Measurements from ENCODE around the gene MCCD1. TPM values are rescaled to one million over a fixed set of nuclear protein-coding genes. Genes with fewer than 3 reads are reported as not detected.

MCCD1 gene
- total and polyA plus RNA-seq, 2 of the 13 experiments (the other 11 are each of a cell fraction or from before 2014, with no cell fraction given): 0.15 TPM; not detected in 1

DNA sequence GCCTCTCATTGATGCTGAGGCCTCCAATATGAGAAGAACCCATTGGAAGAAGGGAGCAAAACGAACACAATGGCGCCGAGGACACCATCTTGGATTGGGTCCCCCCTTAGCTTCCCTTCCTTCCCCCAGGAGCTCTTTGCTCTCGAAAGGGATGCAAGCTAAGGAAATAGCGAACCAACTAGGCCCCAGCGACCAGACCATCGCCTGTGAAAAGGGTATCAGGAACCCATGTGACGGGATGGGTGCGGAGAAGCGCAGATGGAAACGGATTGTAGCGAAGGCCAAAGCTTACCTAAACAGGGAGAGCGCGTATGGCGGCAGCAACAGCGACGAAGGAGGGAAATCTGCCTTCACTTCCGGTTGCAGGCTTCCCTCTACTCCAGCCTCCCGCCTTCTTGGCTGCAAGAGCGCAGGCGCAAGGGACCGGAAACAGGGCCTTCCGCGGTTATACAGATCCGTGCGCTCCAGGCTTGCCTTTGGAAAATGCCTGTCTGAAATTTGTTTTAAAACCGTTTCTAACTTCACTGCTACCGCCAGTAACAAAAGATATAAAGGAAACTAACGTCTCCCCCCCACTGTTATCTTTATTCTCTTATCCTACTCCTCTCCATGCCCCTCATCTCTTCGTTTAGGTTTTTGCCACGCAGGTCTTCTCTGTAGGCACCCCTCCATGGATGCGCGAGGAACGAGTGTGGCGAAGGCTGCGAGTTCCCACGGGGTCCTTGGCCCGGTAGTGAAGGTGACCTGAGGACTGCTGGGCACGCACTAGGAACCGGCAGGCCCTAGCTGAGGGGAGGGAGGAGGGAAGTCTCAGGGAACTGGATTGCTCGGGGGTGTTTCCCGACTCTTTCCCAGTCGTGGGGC, 13.1 kb downstream of the MCCD1 start, which contains the start of gene DDX39B (continued):
- TF ChIP-seq, protein P1, sequence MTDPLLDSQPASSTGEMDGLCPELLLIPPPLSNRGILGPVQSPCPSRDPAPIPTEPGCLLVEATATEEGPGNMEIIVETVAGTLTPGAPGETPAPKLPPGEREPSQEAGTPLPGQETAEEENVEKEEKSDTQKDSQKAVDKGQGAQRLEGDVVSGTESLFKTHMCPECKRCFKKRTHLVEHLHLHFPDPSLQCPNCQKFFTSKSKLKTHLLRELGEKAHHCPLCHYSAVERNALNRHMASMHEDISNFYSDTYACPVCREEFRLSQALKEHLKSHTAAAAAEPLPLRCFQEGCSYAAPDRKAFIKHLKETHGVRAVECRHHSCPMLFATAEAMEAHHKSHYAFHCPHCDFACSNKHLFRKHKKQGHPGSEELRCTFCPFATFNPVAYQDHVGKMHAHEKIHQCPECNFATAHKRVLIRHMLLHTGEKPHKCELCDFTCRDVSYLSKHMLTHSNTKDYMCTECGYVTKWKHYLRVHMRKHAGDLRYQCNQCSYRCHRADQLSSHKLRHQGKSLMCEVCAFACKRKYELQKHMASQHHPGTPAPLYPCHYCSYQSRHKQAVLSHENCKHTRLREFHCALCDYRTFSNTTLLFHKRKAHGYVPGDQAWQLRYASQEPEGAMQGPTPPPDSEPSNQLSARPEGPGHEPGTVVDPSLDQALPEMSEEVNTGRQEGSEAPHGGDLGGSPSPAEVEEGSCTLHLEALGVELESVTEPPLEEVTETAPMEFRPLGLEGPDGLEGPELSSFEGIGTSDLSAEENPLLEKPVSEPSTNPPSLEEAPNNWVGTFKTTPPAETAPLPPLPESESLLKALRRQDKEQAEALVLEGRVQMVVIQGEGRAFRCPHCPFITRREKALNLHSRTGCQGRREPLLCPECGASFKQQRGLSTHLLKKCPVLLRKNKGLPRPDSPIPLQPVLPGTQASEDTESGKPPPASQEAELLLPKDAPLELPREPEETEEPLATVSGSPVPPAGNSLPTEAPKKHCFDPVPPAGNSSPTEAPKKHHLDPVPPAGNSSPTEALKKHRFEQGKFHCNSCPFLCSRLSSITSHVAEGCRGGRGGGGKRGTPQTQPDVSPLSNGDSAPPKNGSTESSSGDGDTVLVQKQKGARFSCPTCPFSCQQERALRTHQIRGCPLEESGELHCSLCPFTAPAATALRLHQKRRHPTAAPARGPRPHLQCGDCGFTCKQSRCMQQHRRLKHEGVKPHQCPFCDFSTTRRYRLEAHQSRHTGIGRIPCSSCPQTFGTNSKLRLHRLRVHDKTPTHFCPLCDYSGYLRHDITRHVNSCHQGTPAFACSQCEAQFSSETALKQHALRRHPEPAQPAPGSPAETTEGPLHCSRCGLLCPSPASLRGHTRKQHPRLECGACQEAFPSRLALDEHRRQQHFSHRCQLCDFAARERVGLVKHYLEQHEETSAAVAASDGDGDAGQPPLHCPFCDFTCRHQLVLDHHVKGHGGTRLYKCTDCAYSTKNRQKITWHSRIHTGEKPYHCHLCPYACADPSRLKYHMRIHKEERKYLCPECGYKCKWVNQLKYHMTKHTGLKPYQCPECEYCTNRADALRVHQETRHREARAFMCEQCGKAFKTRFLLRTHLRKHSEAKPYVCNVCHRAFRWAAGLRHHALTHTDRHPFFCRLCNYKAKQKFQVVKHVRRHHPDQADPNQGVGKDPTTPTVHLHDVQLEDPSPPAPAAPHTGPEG (CRISPR knock-in tag; IDR thresholded peaks at IDR 0.05): peak; percentile 84
- peak; percentile 95 for TF ChIP-seq ZNF891 (CRISPR knock-in tag; IDR thresholded peaks at IDR 0.05)
- peak; percentile 95; the same call in 1 of the 2 replicates for TF ChIP-seq NFATC3 (CRISPR knock-in tag; IDR thresholded peaks at IDR 0.05)
- peak; percentile 98 for TF ChIP-seq ELF4 (CRISPR knock-in tag; IDR thresholded peaks at IDR 0.05; ENCODE audit: borderline replicate concordance)
- TF ChIP-seq ZNF260 (CRISPR knock-in tag; IDR thresholded peaks at IDR 0.05; ENCODE audit: borderline replicate concordance, low read depth): no peak
- TF ChIP-seq ZNF280D (CRISPR knock-in tag; IDR thresholded peaks at IDR 0.05): peak; percentile 97
- TF ChIP-seq, protein P2, sequence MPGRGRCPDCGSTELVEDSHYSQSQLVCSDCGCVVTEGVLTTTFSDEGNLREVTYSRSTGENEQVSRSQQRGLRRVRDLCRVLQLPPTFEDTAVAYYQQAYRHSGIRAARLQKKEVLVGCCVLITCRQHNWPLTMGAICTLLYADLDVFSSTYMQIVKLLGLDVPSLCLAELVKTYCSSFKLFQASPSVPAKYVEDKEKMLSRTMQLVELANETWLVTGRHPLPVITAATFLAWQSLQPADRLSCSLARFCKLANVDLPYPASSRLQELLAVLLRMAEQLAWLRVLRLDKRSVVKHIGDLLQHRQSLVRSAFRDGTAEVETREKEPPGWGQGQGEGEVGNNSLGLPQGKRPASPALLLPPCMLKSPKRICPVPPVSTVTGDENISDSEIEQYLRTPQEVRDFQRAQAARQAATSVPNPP (CRISPR knock-in tag; IDR thresholded peaks at IDR 0.05): no peak
- TF ChIP-seq XBP1 (CRISPR knock-in tag; IDR thresholded peaks at IDR 0.05): peak; percentile 89
- TF ChIP-seq ZNF83 (CRISPR knock-in tag; IDR thresholded peaks at IDR 0.05; ENCODE audit: borderline replicate concordance): peak; percentile 36
- TF ChIP-seq ZNF143 (CRISPR knock-in tag; IDR thresholded peaks at IDR 0.05): peak; percentile 67
- TF ChIP-seq ZNF616 (CRISPR knock-in tag; IDR thresholded peaks at IDR 0.05; ENCODE audit: low read depth): peak; percentile 66

Data from HepG2 (cell line).